SK-N-SH (cell line): ENCODE data around the gene TRAPPC6A.

Experiments
- ELF1 ChIP-seq: IDR thresholded peaks from 2 replicates; pipeline ENCODE4 v1.4.0; 2012
- JUND ChIP-seq: IDR thresholded peaks from 2 replicates; pipeline ENCODE4 v1.4.0; 2012
- NFIC ChIP-seq: IDR thresholded peaks from 2 replicates; pipeline ENCODE4 v1.4.0; 2012; ENCODE audit warnings: borderline replicate concordance
- PBX3 ChIP-seq: IDR thresholded peaks from 2 replicates; pipeline ENCODE4; 2012
- POLR2AphosphoS5 ChIP-seq: IDR thresholded peaks from 2 replicates; pipeline ENCODE4 v1.6.1; 2012; ENCODE audit warnings: low read depth, low read length
- TEAD4 ChIP-seq: IDR thresholded peaks from 2 replicates; pipeline ENCODE4 v1.4.0; 2012; ENCODE audit warnings: mild to moderate bottlenecking, borderline replicate concordance; ENCODE audit not compliant: insufficient read depth
- TF ChIP-seq, protein P1 (sequence below): IDR thresholded peaks from 2 replicates; pipeline ENCODE4 v1.6.1; 2012; ENCODE audit warnings: mild to moderate bottlenecking, low read depth, low read length, moderate library complexity
- TF ChIP-seq, protein P2 (sequence below): fragments of 200-600 bp; sonication (generic); IDR thresholded peaks from 2 replicates; pipeline ENCODE4 v1.6.1; 2017; ENCODE audit warnings: antibody characterized with exemption, mild to moderate bottlenecking, moderate library complexity
- TF ChIP-seq, protein P3 (sequence below): fragments of 150-350 bp; IDR thresholded peaks from 2 replicates; pipeline ENCODE4 v1.6.1; 2017; ENCODE audit warnings: antibody characterized with exemption, low read length, low read depth, borderline replicate concordance

DNA sequence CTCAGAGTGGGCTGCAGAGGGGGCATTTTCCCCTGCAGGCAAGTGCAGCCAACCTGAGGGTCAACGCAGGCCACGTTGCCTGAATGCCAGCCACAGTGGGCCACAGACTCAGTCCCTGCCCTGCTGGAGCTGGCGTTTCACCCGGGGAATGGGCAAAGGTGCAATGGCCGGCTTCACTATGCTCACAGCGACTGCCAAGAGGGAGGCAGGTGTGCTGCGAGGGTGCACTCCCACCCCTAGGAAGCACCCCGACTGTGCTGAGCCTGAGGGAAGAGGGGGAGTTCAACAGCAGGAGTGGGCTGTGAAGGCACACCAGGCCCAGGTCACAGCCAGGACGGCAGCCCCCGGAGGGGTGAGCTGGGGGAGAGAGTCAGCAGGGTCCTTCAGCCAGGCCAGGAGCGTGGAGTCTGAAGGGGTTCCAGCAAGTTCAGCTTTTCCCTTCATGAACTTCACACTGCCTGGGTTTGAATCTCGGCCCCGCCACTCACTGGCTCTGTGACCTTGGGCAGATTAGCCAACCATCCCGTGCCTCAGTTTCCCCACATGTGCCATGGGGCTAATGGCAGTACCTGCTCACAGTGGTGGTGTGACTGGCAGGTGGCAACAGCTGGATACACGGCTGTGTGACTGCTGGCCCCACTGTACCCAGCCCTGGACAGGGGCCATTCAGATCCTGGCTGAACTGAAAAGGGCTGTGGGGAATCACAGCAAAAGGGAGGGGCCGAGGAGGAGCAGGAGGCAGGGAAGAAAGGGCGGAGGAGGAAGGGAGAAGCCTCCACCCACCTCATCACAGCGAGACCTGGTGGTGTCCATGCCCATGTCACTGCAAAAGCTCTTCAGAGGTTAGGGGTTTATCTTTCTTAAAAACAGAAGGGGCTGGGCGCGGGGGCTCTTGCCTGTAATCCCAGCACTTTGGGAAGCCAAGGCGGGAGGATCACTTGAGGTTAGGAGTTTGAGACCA, 7.6 kb downstream of the TRAPPC6A start:
- TF ChIP-seq, protein P1, sequence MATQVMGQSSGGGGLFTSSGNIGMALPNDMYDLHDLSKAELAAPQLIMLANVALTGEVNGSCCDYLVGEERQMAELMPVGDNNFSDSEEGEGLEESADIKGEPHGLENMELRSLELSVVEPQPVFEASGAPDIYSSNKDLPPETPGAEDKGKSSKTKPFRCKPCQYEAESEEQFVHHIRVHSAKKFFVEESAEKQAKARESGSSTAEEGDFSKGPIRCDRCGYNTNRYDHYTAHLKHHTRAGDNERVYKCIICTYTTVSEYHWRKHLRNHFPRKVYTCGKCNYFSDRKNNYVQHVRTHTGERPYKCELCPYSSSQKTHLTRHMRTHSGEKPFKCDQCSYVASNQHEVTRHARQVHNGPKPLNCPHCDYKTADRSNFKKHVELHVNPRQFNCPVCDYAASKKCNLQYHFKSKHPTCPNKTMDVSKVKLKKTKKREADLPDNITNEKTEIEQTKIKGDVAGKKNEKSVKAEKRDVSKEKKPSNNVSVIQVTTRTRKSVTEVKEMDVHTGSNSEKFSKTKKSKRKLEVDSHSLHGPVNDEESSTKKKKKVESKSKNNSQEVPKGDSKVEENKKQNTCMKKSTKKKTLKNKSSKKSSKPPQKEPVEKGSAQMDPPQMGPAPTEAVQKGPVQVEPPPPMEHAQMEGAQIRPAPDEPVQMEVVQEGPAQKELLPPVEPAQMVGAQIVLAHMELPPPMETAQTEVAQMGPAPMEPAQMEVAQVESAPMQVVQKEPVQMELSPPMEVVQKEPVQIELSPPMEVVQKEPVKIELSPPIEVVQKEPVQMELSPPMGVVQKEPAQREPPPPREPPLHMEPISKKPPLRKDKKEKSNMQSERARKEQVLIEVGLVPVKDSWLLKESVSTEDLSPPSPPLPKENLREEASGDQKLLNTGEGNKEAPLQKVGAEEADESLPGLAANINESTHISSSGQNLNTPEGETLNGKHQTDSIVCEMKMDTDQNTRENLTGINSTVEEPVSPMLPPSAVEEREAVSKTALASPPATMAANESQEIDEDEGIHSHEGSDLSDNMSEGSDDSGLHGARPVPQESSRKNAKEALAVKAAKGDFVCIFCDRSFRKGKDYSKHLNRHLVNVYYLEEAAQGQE, result no peak
- TF ChIP-seq, protein P2, sequence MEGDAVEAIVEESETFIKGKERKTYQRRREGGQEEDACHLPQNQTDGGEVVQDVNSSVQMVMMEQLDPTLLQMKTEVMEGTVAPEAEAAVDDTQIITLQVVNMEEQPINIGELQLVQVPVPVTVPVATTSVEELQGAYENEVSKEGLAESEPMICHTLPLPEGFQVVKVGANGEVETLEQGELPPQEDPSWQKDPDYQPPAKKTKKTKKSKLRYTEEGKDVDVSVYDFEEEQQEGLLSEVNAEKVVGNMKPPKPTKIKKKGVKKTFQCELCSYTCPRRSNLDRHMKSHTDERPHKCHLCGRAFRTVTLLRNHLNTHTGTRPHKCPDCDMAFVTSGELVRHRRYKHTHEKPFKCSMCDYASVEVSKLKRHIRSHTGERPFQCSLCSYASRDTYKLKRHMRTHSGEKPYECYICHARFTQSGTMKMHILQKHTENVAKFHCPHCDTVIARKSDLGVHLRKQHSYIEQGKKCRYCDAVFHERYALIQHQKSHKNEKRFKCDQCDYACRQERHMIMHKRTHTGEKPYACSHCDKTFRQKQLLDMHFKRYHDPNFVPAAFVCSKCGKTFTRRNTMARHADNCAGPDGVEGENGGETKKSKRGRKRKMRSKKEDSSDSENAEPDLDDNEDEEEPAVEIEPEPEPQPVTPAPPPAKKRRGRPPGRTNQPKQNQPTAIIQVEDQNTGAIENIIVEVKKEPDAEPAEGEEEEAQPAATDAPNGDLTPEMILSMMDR, result no peak
- no peak for TF ChIP-seq POLR2AphosphoS5
- TF ChIP-seq, protein P3, sequence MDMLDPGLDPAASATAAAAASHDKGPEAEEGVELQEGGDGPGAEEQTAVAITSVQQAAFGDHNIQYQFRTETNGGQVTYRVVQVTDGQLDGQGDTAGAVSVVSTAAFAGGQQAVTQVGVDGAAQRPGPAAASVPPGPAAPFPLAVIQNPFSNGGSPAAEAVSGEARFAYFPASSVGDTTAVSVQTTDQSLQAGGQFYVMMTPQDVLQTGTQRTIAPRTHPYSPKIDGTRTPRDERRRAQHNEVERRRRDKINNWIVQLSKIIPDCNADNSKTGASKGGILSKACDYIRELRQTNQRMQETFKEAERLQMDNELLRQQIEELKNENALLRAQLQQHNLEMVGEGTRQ, result no peak
- TF ChIP-seq JUND, result no peak
- TF ChIP-seq PBX3, result no peak
- TF ChIP-seq NFIC, result no peak
- TF ChIP-seq TEAD4, result no peak
- TF ChIP-seq ELF1, result no peak
